ENCODE measurements around the gene DDX56. TPM values are rescaled to one million over a fixed set of nuclear protein-coding genes. Genes with fewer than 3 reads are reported as not detected.
A peak's percentile ranks its signal among the peaks of the same experiment; 100 is the strongest.

Gene DDX56
- total RNA-seq, 4 donors from 2014 or later: 34.1 to 69.6 (median 50.0) TPM

DNA sequence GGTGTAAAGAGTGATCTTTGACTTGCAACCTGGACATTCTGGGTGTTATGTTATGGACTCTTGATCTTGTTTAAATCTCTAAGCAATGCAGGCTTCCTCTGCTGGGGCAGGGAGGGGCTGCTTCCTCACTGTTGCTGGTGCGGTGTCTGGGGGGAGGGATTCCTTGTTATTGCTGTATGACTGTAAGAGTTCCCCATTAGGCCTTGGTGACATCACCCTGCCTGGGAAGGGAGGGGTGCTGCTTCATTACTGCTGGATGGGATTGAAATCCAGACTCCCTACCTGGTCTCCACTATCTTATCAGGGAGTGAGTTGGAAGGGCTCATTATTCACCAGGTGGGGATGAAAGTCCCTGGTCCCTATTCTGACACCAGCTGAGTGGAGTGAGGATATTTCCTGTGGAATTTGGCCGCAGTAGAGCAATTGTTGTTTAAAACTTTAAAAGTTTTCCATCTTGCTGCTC lies 41.5 kb upstream of the DDX56 start:
- H3K27me3 ChIP-seq: no peaks in the 10 kb centered on the region
- TF ChIP-seq, protein P1, sequence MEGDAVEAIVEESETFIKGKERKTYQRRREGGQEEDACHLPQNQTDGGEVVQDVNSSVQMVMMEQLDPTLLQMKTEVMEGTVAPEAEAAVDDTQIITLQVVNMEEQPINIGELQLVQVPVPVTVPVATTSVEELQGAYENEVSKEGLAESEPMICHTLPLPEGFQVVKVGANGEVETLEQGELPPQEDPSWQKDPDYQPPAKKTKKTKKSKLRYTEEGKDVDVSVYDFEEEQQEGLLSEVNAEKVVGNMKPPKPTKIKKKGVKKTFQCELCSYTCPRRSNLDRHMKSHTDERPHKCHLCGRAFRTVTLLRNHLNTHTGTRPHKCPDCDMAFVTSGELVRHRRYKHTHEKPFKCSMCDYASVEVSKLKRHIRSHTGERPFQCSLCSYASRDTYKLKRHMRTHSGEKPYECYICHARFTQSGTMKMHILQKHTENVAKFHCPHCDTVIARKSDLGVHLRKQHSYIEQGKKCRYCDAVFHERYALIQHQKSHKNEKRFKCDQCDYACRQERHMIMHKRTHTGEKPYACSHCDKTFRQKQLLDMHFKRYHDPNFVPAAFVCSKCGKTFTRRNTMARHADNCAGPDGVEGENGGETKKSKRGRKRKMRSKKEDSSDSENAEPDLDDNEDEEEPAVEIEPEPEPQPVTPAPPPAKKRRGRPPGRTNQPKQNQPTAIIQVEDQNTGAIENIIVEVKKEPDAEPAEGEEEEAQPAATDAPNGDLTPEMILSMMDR (IDR thresholded peaks at IDR 0.05): no peak
- no peak for TF ChIP-seq POLR2A (IDR thresholded peaks at IDR 0.05)

DNA sequence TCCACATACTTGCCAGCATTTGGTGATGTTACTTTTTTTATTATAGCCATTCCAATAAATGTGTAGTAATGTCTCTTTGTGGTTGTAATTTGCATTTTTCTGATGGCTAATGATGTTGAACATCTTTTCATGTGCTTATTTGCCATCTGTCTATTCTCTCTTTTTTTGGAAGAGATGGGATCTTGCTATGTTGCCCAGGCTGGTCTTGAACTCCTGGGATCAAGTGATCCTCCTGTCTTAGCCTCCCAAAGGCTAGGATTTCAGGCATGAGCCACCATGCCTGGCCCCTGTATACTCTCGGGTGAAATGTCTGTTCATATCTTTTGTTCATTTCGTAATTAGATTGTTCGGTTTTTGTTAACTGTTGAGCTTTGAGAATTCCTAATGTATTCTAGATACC lies 36.1 kb upstream of the DDX56 start:
- DNase-seq: no peak
- H3K36me3 ChIP-seq: no peaks in the 10 kb centered on the region
- TF ChIP-seq, protein P1 (IDR thresholded peaks at IDR 0.05): no peak
- no peak for TF ChIP-seq POLR2A (IDR thresholded peaks at IDR 0.05)
- no peaks in the 10 kb centered on the region for H3K9me3 ChIP-seq
- intact Hi-C loops (cut with DNase I): no loop called here
- WGBS, 2 donors: 82 to 92% methylated on average over 3 of the region's 3 CpGs
- H3K4me3 ChIP-seq: no peak overlapping the region
- H3K27me3 ChIP-seq: no peaks in the 10 kb centered on the region
- peaks cover 7 to 41% (median 22%) of the 10 kb centered on the region in 3 donors for H3K4me1 ChIP-seq
- H3K27ac ChIP-seq: no peak overlapping the region

More for the DNA sequence above, 41.5 kb upstream of the DDX56 start:
- Histone ChIP-seq H3K4me1 (peaks cover 18 to 62% (median 33%) of the 10 kb centered on the region in 3 donors), H3K27ac (peak overlapping the region; percentile 25 to 59 (median 34)), H3K4me3 (no peak overlapping the region), H3K36me3 (no peaks in the 10 kb centered on the region), H3K9me3 (no peaks in the 10 kb centered on the region)
- no peak for DNase-seq
- intact Hi-C loops (cut with DNase I): no loop called here
- WGBS, 2 donors: 45 to 90% methylated on average over 1 to 2 of the region's 2 CpGs

DNA sequence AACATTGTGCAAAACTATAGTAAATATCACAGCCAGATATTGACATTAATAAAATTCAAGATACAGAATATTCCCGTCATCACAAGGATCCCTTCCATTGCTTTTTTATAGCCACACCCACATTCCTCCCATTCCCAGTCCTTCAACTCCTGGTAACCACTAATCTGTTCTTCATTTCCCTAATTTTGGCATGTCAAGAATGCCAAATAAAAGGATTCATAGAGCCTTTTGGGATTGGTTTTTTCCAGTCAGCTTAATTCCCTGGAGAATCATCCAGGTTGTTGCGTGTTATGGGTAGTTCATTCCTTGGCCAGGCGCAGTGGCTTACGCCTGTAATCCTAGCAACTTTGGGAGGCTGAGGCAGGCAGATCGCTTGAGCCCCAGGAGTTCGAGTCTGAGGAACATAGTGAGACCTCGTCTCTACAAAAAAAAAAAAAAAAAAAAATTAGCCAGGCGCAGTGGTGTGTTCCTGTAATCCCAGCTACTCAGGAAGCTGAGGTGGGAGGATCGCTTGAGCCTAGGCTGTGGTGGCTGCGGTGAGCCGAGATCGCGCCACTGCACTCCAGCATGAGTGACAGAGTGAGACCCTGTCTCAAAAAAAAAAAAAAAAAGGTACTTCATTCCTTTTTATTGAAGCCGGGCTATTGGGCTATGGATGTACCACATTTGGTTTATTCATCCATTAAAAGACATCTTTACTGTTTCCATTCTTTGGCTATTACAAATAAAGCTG lies 35.4 kb upstream of the DDX56 start:
- Histone ChIP-seq H3K27ac (peak overlapping the region in 1 of 4 donors; percentile 9), H3K4me3 (no peak overlapping the region), H3K4me1 (peaks cover 7 to 34% (median 18%) of the 10 kb centered on the region in 3 donors), H3K27me3 (no peaks in the 10 kb centered on the region), H3K9me3 (no peaks in the 10 kb centered on the region), H3K36me3 (no peaks in the 10 kb centered on the region)
- TF ChIP-seq, protein P1 (IDR thresholded peaks at IDR 0.05): no peak
- TF ChIP-seq POLR2A (IDR thresholded peaks at IDR 0.05): no peak
- WGBS, 2 donors: 61 to 75% methylated on average over 12 to 14 of the region's 14 CpGs
- DNase-seq: no peak
- intact Hi-C loops (cut with DNase I): no loop called here

DNA sequence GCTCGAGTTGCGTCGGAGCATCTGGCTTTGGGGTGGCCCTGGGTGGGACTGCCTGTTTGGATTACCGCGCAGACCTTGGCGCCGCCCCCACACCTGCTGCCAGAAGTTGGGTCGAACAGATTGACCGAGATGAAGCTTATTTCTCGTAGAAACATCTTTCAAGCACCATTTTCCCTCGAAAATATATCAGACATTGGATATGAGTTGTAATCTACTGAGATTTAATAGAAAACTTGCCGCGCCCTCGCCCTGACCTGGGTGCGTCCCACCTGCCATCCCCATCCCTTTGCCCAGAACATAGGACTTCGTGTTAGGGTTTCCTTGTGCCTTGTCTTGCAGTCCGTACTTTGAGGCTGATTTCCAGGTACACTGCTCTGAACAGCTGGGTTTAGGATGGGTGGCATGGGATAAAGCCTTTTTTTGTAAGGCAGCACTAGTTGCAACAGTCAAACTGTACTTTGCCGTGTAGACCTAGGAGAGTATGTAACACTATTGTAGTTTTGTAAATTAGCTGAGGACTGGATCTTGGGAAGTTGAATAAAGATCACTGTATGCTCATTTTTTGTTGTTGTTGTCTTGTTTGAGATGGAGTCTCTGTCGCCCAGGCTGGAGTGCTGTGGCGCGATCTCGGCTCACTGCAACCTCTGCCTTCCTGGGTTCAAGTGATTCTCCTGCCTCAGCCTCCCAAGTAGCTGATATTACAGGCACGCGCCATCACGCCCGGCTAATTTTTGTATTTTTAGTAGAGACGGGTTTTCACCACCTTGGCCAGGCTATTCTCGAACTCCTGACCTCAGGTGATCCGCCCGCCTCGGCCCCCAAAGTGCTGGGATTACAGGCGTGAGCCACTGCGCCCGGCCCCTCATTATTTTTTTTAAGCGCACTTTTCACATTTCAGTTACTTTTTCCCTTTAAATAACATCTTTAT lies 33.7 kb upstream of the DDX56 start:
- 56 to 57% methylated on average over 25 to 28 of the region's 35 CpGs for WGBS, 2 donors
- H3K9me3 ChIP-seq: no peaks in the 10 kb centered on the region
- TF ChIP-seq POLR2A (IDR thresholded peaks at IDR 0.05): no peak
- TF ChIP-seq, protein P1 (IDR thresholded peaks at IDR 0.05): no peak
- H3K4me1 ChIP-seq: peaks cover 7 to 30% (median 18%) of the 10 kb centered on the region in 3 donors
- H3K27ac ChIP-seq: peak overlapping the region; percentile 97 to 99 (median 99)
- H3K27me3 ChIP-seq: no peaks in the 10 kb centered on the region
- peak overlapping the region; percentile 74 to 85 (median 81) for H3K4me3 ChIP-seq
- intact Hi-C loops (cut with DNase I): no loop called here
- DNase-seq: no peak
- no peaks in the 10 kb centered on the region for H3K36me3 ChIP-seq

Measured in esophagus squamous epithelium (tissue), 5 donors.